Prostate gland (tissue), 2 donors: ENCODE results near the gene RALGDS. TPM values are rescaled to one million over a fixed set of nuclear protein-coding genes. Genes with fewer than 3 reads are reported as not detected.

Source experiments
- DNase-seq: peaks from one replicate; pipeline ENCODE4 v3.0.0-alpha.2; 2019; ENCODE audit warnings: low spot score
- H3K27ac ChIP-seq, 2 donors: fragments of 200-600 bp; sonication (generic); 2 replicates each; pipeline ENCODE4 v1.5.1; 2017 to 2019
- H3K27me3 ChIP-seq: fragments of 200-600 bp; sonication (generic); replicated peaks from 2 replicates; pipeline ENCODE4 v1.5.1; 2019; ENCODE audit not compliant: insufficient read depth
- H3K36me3 ChIP-seq, 2 donors: fragments of 200-600 bp; sonication (generic); 1 replicate in 1 of 2; 2 replicates in 1 of 2; pipeline versions ENCODE4 v1.5.1 to v1.8.1; 2017 to 2019
- H3K4me1 ChIP-seq: fragments of 200-600 bp; sonication (generic); replicated peaks from 2 replicates; pipeline ENCODE4 v1.5.1; 2019
- H3K4me3 ChIP-seq, 2 donors: fragments of 200-600 bp; sonication (generic); 2 replicates each; pipeline ENCODE4 v1.5.1; 2017 to 2019
- H3K9me3 ChIP-seq: fragments of 200-600 bp; sonication (generic); 2 replicates; pipeline ENCODE4 v1.5.1; 2017
- POLR2A ChIP-seq: fragments of 450-650 bp; IDR thresholded peaks from one replicate; pipeline ENCODE4 v1.6.1; 2016; ENCODE audit warnings: antibody characterized with exemption, mild to moderate bottlenecking
- POLR2AphosphoS5 ChIP-seq: sonication (generic); formaldehyde crosslinking; IDR thresholded peaks from one replicate; pipeline ENCODE4 v1.6.1; 2017; ENCODE audit warnings: antibody characterized with exemption
- WGBS: methylation state at CpG from one replicate; pipeline ENCODE4 v1.1.5; 2018; 5-methylcytosine and 5-hydroxymethylcytosine counted together
- intact Hi-C: fragments of 100-400 bp; cut with DNase I; formaldehyde crosslinking; loops from one replicate; pipeline ENCODE4 v1.14.2; 2022
- total RNA-seq, 2 donors: library from RNA; depleted of rRNA; stranded (reverse); fragments of >200 nt; gene quantifications; one replicate each; pipeline ENCODE4 v1.1.0, GENCODE V29; 2016
- TF ChIP-seq, protein P1 (sequence below), 4 experiments: fragments of 200-600 bp in 2 of 4; fragments of 450-650 bp in 2 of 4; sonication (generic) in 2 of 4; IDR thresholded peaks; 1 replicate in 3 of 4; 2 replicates in 1 of 4; pipeline ENCODE4 v1.5.1; 2016 to 2019; ENCODE audit warnings: antibody characterized with exemption in 4 of 4, mild to moderate bottlenecking in 2 of 4, moderate library complexity in 2 of 4

Gene RALGDS
- total RNA-seq, 2 donors from 2014 or later, result 49.6 to 77.4 TPM

DNA sequence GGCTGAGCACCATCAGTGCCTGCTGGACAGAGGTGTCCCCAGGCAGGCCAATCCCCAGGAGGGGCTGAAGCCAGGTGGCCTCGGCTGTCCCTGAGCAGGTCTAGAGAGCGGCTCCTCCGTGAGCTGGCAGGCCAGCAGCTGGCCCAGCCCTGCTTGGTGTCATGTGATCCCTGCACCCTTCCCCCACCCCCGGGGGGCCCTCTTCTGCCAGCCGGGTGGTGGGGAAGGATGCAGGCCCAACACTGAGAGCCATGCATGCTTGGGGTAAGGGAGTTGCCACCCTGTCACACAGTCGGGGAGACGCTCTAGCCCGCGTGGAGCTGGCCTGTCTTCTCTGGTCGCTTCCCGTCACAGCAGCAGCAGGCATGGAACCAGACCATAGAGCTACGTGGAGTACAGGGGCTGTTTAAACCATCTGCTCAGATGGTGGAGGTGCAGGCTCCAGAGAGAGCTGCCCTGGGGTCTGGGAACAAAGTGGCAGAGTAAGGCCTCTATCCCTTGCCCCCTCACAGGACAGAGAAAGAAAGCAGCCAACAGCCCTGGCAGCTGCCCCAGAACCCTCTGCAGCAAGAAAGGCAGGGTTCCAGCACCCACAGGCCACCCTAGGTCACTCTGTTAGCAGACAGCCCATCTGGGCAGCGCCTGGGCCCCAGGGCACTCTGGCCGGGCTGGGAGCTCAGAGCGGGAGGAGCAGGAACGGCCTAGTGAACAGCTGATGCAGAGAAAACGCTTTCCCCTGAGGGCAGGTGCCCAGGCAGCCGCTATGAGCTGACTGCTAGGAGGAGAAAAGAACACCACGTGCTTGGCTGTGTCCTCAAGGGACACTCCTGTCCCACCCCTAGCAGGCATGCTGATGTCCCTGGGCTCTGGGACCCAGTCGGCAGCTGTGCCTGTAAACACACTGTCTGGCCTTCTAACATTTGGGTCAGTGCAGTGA, 6.8 kb downstream of the RALGDS start:
- intact Hi-C loops, result no loop called here
- no peak overlapping the region for H3K4me3 ChIP-seq
- TF ChIP-seq, protein P1, sequence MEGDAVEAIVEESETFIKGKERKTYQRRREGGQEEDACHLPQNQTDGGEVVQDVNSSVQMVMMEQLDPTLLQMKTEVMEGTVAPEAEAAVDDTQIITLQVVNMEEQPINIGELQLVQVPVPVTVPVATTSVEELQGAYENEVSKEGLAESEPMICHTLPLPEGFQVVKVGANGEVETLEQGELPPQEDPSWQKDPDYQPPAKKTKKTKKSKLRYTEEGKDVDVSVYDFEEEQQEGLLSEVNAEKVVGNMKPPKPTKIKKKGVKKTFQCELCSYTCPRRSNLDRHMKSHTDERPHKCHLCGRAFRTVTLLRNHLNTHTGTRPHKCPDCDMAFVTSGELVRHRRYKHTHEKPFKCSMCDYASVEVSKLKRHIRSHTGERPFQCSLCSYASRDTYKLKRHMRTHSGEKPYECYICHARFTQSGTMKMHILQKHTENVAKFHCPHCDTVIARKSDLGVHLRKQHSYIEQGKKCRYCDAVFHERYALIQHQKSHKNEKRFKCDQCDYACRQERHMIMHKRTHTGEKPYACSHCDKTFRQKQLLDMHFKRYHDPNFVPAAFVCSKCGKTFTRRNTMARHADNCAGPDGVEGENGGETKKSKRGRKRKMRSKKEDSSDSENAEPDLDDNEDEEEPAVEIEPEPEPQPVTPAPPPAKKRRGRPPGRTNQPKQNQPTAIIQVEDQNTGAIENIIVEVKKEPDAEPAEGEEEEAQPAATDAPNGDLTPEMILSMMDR (IDR thresholded peaks at IDR 0.05), result no peak
- TF ChIP-seq POLR2AphosphoS5 (no peak), POLR2A (no peak)
- WGBS, result 45% methylated on average over 19 of the region's 20 CpGs
- peaks cover 0 to 5% of the 10 kb centered on the region in 2 donors for H3K36me3 ChIP-seq
- peaks cover 41% of the 10 kb centered on the region for H3K4me1 ChIP-seq
- no peaks in the 10 kb centered on the region for H3K9me3 ChIP-seq
- H3K27ac ChIP-seq, result peak overlapping the region; percentile 27 to 39
- DNase-seq, result no peak
- no peaks in the 10 kb centered on the region for H3K27me3 ChIP-seq

DNA sequence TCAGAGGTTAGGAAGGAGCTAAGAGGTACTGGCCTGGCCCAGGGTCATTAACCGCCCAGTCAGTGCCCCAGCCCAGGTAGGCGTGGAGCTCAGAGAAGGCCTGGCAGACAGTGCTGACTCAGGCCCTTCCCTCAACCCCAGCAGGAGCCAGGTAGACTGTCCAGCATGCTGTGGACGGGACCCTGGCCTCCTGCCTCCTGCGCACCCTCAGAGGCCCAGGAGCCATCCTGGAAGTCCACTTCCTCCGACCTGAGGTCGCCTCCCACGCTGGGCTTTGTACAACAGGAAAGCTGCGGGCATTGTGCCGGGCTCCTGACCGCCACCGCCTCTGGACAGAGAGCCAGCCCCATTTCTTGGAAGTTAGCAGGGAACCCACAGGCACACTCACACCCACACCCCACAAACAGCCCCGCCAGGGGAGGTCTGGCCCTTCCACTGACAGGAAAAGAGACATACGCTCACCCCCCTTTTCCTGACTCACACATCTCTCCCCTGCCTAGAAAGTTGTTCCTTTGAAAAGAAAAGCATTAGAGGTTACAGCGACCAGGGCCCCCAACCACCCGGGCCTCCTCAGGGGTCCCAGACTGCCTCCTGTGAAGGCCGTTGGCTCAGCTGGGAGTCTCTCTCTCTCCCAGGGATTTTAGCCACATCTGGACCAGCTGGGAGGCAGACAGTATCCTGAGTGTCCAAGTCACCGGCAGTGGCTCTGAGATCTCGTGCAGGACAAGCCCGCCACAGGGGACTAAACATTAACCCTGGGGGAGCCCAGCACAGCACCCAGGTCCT, 7.7 kb downstream of the RALGDS start:
- no peaks in the 10 kb centered on the region for H3K27me3 ChIP-seq
- 74% methylated on average over 19 of the region's 19 CpGs for WGBS
- no peak for DNase-seq
- no peak for TF ChIP-seq POLR2AphosphoS5
- TF ChIP-seq, protein P1 (IDR thresholded peaks at IDR 0.05), result no peak
- TF ChIP-seq POLR2A, result no peak
- peaks cover 35% of the 10 kb centered on the region for H3K4me1 ChIP-seq
- peak overlapping the region in 1 of 2 donors; percentile 39 for H3K27ac ChIP-seq
- intact Hi-C loops, result no loop called here
- no peaks in the 10 kb centered on the region for H3K9me3 ChIP-seq
- H3K4me3 ChIP-seq, result no peak overlapping the region
- H3K36me3 ChIP-seq, result peaks cover 5 to 7% of the 10 kb centered on the region in 2 donors

DNA sequence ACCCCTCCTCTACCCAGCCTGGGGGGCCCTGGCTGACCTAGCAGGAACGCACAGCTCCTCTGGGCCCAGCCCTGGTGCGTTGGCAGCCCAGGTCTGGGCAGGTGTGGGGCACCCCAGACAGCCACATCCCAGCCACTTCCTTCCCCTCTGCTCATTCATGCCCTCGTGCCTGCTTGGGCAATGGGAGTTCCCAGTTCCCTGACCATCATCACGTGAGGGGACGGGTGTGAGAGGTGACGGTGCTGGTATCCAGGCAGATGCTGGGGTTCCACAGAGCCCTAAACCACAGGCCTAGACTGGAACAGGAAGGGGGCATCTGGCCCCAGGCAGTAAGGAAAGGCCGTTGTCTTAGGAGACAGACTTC, 8.4 kb downstream of the RALGDS start:
- Histone ChIP-seq H3K9me3 (no peaks in the 10 kb centered on the region), H3K36me3 (peaks cover 10 to 11% of the 10 kb centered on the region in 2 donors), H3K27ac (no peak overlapping the region), H3K4me3 (no peak overlapping the region), H3K4me1 (peaks cover 28% of the 10 kb centered on the region), H3K27me3 (no peaks in the 10 kb centered on the region)
- intact Hi-C loops, result no loop called here
- no peak for DNase-seq
- 51% methylated on average over 7 of the region's 7 CpGs for WGBS
- TF ChIP-seq, protein P1 (IDR thresholded peaks at IDR 0.05), result no peak
- TF ChIP-seq POLR2AphosphoS5 (no peak), POLR2A (no peak)

DNA sequence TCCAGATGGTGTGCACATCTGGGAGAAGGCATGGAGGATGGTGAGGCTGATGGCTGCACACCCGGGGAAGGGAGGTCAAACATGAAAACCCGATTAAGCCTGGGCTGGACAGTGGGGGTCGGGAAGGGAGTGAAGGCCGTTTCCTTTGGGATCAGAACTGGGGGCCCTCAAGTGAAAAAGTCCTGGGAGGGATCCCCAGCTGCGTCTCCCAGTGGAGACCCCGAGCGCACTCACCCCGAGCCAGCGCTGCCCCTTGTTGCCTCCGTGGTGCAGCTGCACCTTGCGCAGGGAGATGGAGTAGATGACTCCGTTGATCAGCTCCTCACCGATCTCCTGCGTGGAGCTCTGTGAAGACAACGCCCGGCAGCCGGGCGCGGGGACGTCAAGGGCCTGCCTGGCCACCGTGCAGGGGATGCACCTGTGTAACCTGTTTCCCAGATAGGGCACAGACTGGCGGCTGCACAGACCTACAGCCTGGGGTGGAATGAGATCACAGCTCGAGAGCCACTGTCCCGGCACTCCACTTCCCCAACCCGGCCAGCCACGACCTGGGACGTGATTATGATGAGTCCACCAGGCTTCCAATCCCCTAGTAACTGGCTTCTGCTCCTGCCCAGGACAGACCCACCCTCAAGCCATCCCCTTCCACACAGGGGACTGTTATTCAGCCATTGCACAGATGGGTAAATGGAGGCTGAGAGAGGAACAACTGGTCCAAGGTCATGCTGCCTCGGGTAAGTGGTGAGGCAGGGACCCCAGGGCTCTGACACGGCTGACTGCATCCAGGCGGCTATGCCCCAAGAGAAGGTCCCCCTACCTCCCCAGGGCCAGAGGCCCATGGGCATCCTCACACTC, 9.0 kb downstream of the RALGDS start:
- intact Hi-C loops, result no loop called here
- H3K27me3 ChIP-seq, result no peaks in the 10 kb centered on the region
- TF ChIP-seq POLR2AphosphoS5, result no peak
- TF ChIP-seq POLR2A, result no peak
- TF ChIP-seq, protein P1 (IDR thresholded peaks at IDR 0.05), result no peak
- no peak overlapping the region for H3K27ac ChIP-seq
- H3K9me3 ChIP-seq, result no peaks in the 10 kb centered on the region
- DNase-seq, result no peak
- peaks cover 16 to 17% of the 10 kb centered on the region in 2 donors for H3K36me3 ChIP-seq
- WGBS, result 90% methylated on average over 26 of the region's 30 CpGs
- no peak overlapping the region for H3K4me3 ChIP-seq
- H3K4me1 ChIP-seq, result peaks cover 23% of the 10 kb centered on the region
